ENCODE measurements around the gene GSG1L. TPM values are rescaled to one million over a fixed set of nuclear protein-coding genes. Genes with fewer than 3 reads are reported as not detected.
A peak's percentile ranks its signal among the peaks of the same experiment; 100 is the strongest.

GSG1L gene
- total RNA-seq, 1 donor from 2014 or later, result 1.6 TPM

GRCh38 chr16:27967169-27967568 is 96.3 kb downstream of the GSG1L start:
- TF ChIP-seq, protein P1, sequence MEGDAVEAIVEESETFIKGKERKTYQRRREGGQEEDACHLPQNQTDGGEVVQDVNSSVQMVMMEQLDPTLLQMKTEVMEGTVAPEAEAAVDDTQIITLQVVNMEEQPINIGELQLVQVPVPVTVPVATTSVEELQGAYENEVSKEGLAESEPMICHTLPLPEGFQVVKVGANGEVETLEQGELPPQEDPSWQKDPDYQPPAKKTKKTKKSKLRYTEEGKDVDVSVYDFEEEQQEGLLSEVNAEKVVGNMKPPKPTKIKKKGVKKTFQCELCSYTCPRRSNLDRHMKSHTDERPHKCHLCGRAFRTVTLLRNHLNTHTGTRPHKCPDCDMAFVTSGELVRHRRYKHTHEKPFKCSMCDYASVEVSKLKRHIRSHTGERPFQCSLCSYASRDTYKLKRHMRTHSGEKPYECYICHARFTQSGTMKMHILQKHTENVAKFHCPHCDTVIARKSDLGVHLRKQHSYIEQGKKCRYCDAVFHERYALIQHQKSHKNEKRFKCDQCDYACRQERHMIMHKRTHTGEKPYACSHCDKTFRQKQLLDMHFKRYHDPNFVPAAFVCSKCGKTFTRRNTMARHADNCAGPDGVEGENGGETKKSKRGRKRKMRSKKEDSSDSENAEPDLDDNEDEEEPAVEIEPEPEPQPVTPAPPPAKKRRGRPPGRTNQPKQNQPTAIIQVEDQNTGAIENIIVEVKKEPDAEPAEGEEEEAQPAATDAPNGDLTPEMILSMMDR (IDR thresholded peaks at IDR 0.05), result no peak
- peak; percentile 33 for DNase-seq
- no peak for ATAC-seq
- Histone ChIP-seq H3K4me1 (no peaks in the 10 kb centered on the region), H3K36me3 (no peaks in the 10 kb centered on the region), H3K27ac (no peak overlapping the region), H3K27me3 (no peaks in the 10 kb centered on the region), H3K9me3 (no peaks in the 10 kb centered on the region), H3K4me3 (no peak overlapping the region)
- intact Hi-C loops (cut with DNase I), result no loop called here

DNA sequence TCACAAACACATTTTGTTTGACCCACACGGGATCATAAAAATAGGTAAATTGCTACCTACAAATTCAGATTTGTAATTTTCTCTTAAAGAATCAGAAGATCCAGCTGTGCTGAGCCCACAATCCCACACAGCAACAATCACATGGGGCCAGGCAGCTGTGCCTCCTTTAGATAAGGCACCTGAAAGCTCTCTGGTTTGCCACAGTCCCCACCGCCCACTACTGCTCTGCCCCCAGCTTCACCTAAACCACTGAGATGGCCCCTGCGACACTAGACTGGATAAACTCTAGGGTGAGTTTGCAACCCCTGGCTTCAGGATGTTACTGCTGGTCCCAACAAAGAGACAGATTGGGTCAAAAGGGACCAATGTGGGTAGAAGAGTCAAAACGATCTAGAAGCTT is 96.8 kb downstream of the GSG1L start:
- ATAC-seq, result no peak
- H3K4me1 ChIP-seq, result no peaks in the 10 kb centered on the region
- intact Hi-C loops (cut with DNase I), result no loop called here
- H3K4me3 ChIP-seq, result no peak overlapping the region
- no peaks in the 10 kb centered on the region for H3K9me3 ChIP-seq
- TF ChIP-seq, protein P1 (IDR thresholded peaks at IDR 0.05), result no peak
- H3K36me3 ChIP-seq, result no peaks in the 10 kb centered on the region
- H3K27ac ChIP-seq, result no peak overlapping the region
- peak; percentile 32 for DNase-seq
- H3K27me3 ChIP-seq, result no peaks in the 10 kb centered on the region

- H3K4me1 ChIP-seq, result no peaks in the 10 kb centered on the region
- ATAC-seq (no peak), DNase-seq (peak; percentile 21)
- no peak overlapping the region for H3K4me3 ChIP-seq
- no peaks in the 10 kb centered on the region for H3K36me3 ChIP-seq
- no peaks in the 10 kb centered on the region for H3K9me3 ChIP-seq
- H3K27me3 ChIP-seq, result no peaks in the 10 kb centered on the region
- H3K27ac ChIP-seq, result no peak overlapping the region
- intact Hi-C loops (cut with DNase I), result no loop called here
- TF ChIP-seq, protein P1 (IDR thresholded peaks at IDR 0.05), result no peak
Observed at GRCh38 chr16:27965801-27966200, 97.7 kb downstream of the GSG1L start.

GRCh38 chr16:27963471-27963965 is 100.0 kb downstream of the GSG1L start:
- TF ChIP-seq, protein P1 (IDR thresholded peaks at IDR 0.05), result no peak
- intact Hi-C loops (cut with DNase I), result no loop called here
- peak; percentile 25 for DNase-seq

DNA sequence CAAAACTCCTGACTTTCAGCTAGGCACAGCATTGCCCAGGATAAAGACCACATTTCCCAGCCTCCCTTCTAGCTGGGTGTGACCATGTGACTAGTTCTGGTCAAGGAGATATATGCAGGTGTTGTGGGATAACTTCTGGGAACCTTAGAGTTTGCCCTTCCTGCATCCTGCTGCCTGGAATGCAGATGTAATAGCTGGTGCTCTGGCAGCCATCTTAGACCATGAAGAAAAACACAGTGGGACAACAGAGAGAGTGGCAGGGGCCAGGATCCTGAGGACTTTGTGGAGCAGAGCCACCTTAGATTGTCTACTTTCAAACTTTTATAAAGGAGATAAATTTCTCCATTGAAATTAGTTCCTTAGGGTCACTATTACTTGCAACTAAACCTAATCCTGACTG is 101.3 kb downstream of the GSG1L start:
- DNase-seq (no peak), ATAC-seq (no peak)
- Histone ChIP-seq H3K36me3 (no peaks in the 10 kb centered on the region), H3K4me3 (no peak overlapping the region), H3K27me3 (no peaks in the 10 kb centered on the region), H3K27ac (no peak overlapping the region), H3K9me3 (no peaks in the 10 kb centered on the region), H3K4me1 (no peaks in the 10 kb centered on the region)
- TF ChIP-seq, protein P1 (IDR thresholded peaks at IDR 0.05), result no peak
- intact Hi-C loops (cut with DNase I), result no loop called here

More at GRCh38 chr16:27963471-27963965, 100.0 kb downstream of the GSG1L start:
- no peaks in the 10 kb centered on the region for H3K27me3 ChIP-seq
- no peaks in the 10 kb centered on the region for H3K36me3 ChIP-seq
- H3K9me3 ChIP-seq, result no peaks in the 10 kb centered on the region
- no peak overlapping the region for H3K4me3 ChIP-seq
- no peaks in the 10 kb centered on the region for H3K4me1 ChIP-seq
- no peak for ATAC-seq
- no peak overlapping the region for H3K27ac ChIP-seq

DNA sequence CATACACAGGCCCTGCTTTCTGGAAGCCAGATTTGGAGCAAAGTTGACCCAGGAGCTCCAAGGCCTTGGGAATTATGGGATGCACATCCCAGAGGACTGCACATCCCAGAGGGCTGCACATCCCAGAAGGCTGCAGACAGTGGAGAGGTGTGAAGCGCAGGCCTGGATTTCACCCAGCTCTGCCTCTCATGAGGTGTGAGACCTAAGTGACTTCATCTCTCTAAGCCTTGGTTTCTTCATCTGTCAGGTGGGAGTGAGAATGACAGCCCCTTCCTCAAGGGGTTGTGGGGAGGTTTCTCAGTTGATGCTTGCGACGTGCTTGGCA is 102.3 kb downstream of the GSG1L start:
- Histone ChIP-seq H3K4me1 (no peaks in the 10 kb centered on the region), H3K27ac (no peak overlapping the region), H3K9me3 (no peaks in the 10 kb centered on the region), H3K4me3 (no peak overlapping the region), H3K36me3 (no peaks in the 10 kb centered on the region), H3K27me3 (no peaks in the 10 kb centered on the region)
- intact Hi-C loops (cut with DNase I), result no loop called here
- DNase-seq (no peak), ATAC-seq (no peak)
- TF ChIP-seq, protein P1 (IDR thresholded peaks at IDR 0.05), result no peak

All from upper lobe of right lung (tissue), 1 donor.